Suprapubic skin (tissue), 4 donors: Measurements from ENCODE around the gene TBC1D24.

Experiments used
- CTCF ChIP-seq, 2 donors: fragments of 200-600 bp in 1 of 2; fragments of 450-650 bp in 1 of 2; sonication (generic) in 1 of 2; IDR thresholded peaks; one replicate each; pipeline ENCODE4 v1.5.1; 2016 to 2019; ENCODE audit warnings: antibody characterized with exemption in 2 of 2, mild to moderate bottlenecking in 1 of 2, moderate library complexity in 1 of 2
- EP300 ChIP-seq: sonication (generic); formaldehyde crosslinking; IDR thresholded peaks from one replicate; pipeline ENCODE4 v1.6.1; 2017; ENCODE audit warnings: antibody characterized with exemption
- POLR2A ChIP-seq, 2 donors: fragments of 450-650 bp; IDR thresholded peaks; one replicate each; pipeline ENCODE4 v1.6.1; 2017; ENCODE audit warnings: antibody characterized with exemption in 2 of 2, mild to moderate bottlenecking in 2 of 2, moderate library complexity in 2 of 2
- POLR2AphosphoS5 ChIP-seq, 3 donors: sonication (generic); formaldehyde crosslinking; IDR thresholded peaks; one replicate each; pipeline ENCODE4 v1.6.1; 2017; ENCODE audit warnings: antibody characterized with exemption in 3 of 3

GRCh38 chr16:2438121-2438520 is 36.8 kb upstream of the TBC1D24 start:
- no peak for TF ChIP-seq CTCF (IDR thresholded peaks at IDR 0.05)
- no peak for TF ChIP-seq EP300
- TF ChIP-seq POLR2A (IDR thresholded peaks at IDR 0.05) = no peak
- no peak for TF ChIP-seq POLR2AphosphoS5 (IDR thresholded peaks at IDR 0.05)
